ENCODE data around the gene YJEFN3.

Gene YJEFN3

DNA sequence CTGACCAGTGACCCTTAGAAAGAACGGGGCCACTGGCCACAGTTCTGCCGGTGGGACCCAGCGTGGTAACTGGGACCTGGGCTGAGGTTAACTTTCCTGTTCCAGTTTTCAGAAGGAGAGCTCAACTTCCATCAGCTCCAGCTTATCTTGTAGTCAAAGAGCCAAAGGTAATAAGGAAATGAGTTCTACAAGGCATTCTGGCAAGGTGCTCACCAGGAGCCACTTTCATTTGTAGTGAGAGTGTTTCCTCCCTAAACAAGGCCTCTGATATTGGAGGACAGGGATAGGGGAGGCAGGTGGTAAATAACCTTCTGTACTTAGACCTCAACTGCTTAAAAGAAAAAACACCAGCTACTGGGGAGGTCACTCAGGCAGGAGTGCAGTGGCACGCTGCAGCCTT lies 51.7 kb downstream of the YJEFN3 start:
- no peak for TF ChIP-seq JUND (IDR thresholded peaks at IDR 0.05; ENCODE audit: low read depth)
- DNase-seq (ENCODE audit: low read depth in 1 of 2, low spot score in 1 of 2) = no peak
- in situ Hi-C loops (cut with HindIII; ENCODE audit: low pct_unique_long_range_greater_than_20kb, low sequenced_read_pairs) = no loop called here

DNA sequence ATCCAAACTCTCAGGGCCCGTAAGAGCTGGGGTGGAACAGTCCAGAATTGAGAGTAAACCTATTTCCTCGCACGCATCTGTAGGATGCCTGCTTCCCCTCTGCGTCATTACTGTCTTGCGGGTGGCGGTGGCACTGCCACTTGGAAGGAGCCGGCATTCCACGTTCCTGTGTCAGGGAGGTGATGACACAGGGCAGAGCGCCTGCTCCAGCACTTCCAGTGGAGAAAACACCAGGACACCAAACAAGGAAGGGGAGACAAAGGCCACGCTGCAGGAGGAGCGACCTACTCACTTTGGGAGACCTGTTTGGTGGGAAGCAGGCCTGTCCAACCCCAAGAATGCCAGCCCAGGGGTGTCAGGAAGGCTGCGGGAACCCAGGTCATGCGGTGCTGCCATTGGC lies 52.7 kb downstream of the YJEFN3 start:
- TF ChIP-seq JUND (IDR thresholded peaks at IDR 0.05; ENCODE audit: low read depth) = no peak
- in situ Hi-C loops (cut with HindIII; ENCODE audit: low pct_unique_long_range_greater_than_20kb, low sequenced_read_pairs) = no loop called here
- no peak for DNase-seq (ENCODE audit: low read depth in 1 of 2, low spot score in 1 of 2)

DNA sequence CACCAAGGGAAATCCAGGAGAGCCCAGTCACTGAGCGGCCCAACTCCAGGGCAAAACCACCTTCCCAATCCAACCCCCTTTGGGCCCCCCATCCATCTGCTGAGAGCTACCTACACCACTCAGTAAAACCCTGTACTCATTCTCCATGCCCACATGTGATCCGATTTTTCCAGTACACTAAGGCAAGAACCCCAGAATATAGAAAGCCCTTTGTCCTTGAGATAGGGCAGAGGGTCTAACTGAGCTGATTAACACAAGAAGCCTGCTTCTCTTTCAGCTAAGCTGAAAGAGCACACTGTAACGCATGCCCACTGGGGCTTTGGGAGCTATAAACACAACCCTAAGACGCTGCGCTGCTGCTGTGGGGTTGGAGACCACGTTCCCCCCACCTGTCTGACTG lies 53.8 kb downstream of the YJEFN3 start:
- in situ Hi-C loops (cut with HindIII; ENCODE audit: low pct_unique_long_range_greater_than_20kb, low sequenced_read_pairs) = no loop called here
- no peak for TF ChIP-seq JUND (IDR thresholded peaks at IDR 0.05; ENCODE audit: low read depth)
- no peak for DNase-seq (ENCODE audit: low read depth in 1 of 2, low spot score in 1 of 2)

DNA sequence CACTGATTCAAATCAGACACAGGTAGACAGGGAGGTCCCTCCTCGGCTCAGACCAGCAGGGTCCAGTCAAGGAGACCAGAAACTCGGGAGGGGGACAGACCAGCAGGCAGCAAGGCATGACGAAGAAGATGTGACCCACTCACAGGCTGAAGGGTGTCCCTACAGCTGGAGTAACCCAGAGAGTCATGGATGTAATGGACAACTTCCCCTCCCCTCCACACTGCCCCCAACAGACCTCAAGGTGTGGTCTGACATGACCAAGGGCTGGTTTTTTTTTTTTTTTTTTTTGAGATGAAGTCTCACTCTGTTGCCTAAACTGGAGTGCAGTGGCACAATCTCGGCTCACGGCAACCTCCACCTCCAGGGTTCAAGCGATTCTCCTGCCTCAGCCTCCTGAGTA lies 55.6 kb downstream of the YJEFN3 start:
- DNase-seq (ENCODE audit: low read depth in 1 of 2, low spot score in 1 of 2) = no peak
- in situ Hi-C loops (cut with HindIII; ENCODE audit: low pct_unique_long_range_greater_than_20kb, low sequenced_read_pairs) = no loop called here
- no peak for TF ChIP-seq JUND (IDR thresholded peaks at IDR 0.05; ENCODE audit: low read depth)

Data from T47D (cell line).